ENCODE measurements around the gene B4GALNT3.

- TF ChIP-seq POLR2A (IDR thresholded peaks at IDR 0.05; ENCODE audit: low read depth, low read length), result no peak
- TF ChIP-seq POLR2AphosphoS5 (IDR thresholded peaks at IDR 0.05; ENCODE audit: low read depth, low read length), result no peak
- no peak for TF ChIP-seq TAF1 (IDR thresholded peaks at IDR 0.05; ENCODE audit: low read depth, low read length)
- TF ChIP-seq SPI1 (IDR thresholded peaks at IDR 0.05; ENCODE audit: low read depth, low read length), result no peak
Measured at GRCh38 chr12:611721-612120, 152.0 kb downstream of the B4GALNT3 start.
